IPS-20b (cell line): Measurements from ENCODE around the gene EDC3.
"Not testable (repeated sequence)": the region's sequence is repeated elsewhere in the genome, so short reads cannot be mapped to it uniquely, and the experiment has no call there.

Source experiments
- H3K27ac ChIP-seq: one replicate; pipeline ENCODE4 v1.5.1; 2013; ENCODE audit warnings: low read length
- H3K27me3 ChIP-seq: 2 replicates; pipeline ENCODE4 v1.6.1; 2013; ENCODE audit warnings: mild to moderate bottlenecking, low read length, inconsistent platforms; ENCODE audit not compliant: insufficient read depth
- H3K36me3 ChIP-seq: 2 replicates; pipeline ENCODE4 v1.6.1; 2013; ENCODE audit warnings: low read depth, mild to moderate bottlenecking, inconsistent platforms, low read length, moderate library complexity; ENCODE audit not compliant: insufficient read depth
- H3K4me1 ChIP-seq: 2 replicates; pipeline ENCODE4 v1.6.1; 2013; ENCODE audit warnings: mild to moderate bottlenecking, control low read depth, inconsistent platforms, low read length, moderate library complexity; ENCODE audit not compliant: insufficient read depth
- H3K4me3 ChIP-seq: 2 replicates; pipeline ENCODE4 v1.5.1; 2013; ENCODE audit warnings: mild to moderate bottlenecking, low read length, inconsistent platforms
- H3K9ac ChIP-seq: 2 replicates; pipeline ENCODE4 v1.6.1; 2013; ENCODE audit warnings: low read depth, mild to moderate bottlenecking, inconsistent platforms, low read length, moderate library complexity
- H3K9me3 ChIP-seq: 2 replicates; pipeline ENCODE4 v1.6.1; 2013; ENCODE audit warnings: mild to moderate bottlenecking, low read depth, low read length, inconsistent platforms; ENCODE audit not compliant: insufficient read depth

EDC3 gene

DNA sequence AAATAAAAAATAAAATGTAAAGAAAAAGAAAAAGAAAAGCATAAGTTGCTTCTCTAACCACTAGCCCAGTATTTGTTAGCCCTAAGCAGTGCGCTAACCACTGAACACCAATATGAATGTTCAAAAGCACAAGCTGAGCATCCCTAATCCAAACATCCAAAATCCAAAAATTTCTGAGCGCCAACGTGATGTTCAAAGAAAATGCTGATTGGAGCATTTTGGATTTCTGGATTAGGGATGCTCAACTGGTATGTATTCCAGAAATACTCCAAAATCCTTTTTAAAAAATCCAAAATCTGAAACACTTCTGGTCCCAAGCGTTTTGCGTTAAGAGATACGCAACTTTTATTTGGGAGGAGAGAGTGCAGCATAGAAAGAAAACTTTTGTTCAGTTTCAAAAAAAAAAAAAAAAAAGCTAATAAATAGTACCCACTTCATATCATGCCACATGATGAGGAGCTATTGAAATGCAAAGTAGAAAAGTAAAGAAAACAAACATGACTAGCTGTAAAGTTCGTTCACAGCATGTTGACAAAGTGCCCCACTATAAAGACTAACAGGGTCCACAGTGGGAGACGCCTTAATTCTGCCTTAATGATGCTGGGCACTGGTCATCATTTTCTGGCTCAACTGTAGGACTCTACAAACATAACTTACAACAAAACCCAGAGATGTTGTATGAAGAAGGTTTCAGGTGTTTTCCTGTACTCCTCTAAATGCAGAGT, 32.4 kb downstream of the EDC3 start:
- peaks cover 8% of the 10 kb centered on the region for H3K36me3 ChIP-seq
- no peak overlapping the region for H3K9ac ChIP-seq
- no peak overlapping the region for H3K27ac ChIP-seq
- H3K4me1 ChIP-seq, result no peaks in the 10 kb centered on the region
- H3K9me3 ChIP-seq, result no peaks in the 10 kb centered on the region
- H3K27me3 ChIP-seq, result no peaks in the 10 kb centered on the region
- no peak overlapping the region for H3K4me3 ChIP-seq

DNA sequence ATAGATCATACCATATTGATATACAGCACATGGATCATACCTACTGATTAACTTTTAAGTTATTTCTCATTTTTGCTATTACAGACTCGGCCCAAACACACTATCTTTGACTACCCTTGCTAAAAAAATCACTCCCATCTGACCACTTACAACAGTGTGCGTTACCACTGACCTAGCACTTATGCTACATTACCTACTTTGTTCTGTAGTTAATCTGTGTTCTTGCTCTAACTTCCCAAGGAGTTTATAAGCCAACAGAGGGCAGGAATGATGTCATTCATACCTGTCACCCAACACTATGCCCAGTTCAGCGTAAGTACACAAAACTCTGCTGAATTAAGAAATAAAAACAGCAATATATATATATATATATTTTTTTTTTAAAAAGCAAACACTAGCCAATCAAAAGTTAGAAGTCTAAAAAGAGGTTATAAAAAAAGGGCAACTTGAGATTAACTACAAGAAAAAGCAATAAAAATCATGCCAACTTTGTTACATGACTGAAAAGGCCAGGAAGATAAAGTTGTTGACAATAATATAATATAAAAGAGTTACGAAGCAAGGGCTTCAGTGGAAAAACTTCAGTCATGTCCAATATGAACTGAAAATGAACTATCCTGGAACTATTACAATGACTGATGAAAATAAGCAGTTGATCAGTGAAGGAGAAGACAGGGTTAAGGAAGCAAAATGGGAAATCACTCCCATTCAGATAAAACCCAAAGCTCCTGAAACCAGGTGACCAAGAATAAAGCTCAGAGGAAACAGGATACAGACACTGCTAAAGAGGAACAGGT, 33.6 kb downstream of the EDC3 start:
- no peaks in the 10 kb centered on the region for H3K36me3 ChIP-seq

DNA sequence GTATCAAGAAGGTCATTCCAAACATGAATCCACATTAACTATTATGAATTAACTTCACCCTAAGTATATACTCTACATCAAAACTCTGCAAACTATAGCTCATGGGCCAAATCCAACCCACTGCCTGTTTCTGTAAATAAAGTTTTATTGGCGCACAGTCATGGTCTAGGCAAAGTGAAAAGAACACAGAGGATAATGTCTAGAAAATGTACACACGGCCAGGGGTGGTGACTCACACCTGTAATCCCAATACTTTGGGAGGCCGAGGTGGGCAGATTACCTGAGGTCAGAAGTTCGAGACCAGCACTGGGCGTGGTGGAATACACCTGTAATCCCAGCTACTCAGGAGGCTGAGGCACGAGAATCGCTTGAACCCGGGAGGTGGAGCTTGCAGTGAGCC, 34.5 kb downstream of the EDC3 start:
- H3K36me3 ChIP-seq, result not testable (repeated sequence)

More for the DNA sequence above, 33.6 kb downstream of the EDC3 start:
- no peak overlapping the region for H3K4me3 ChIP-seq
- no peaks in the 10 kb centered on the region for H3K9me3 ChIP-seq
- no peak overlapping the region for H3K27ac ChIP-seq
- no peak overlapping the region for H3K9ac ChIP-seq
- H3K27me3 ChIP-seq, result no peaks in the 10 kb centered on the region
- H3K4me1 ChIP-seq, result no peaks in the 10 kb centered on the region

DNA sequence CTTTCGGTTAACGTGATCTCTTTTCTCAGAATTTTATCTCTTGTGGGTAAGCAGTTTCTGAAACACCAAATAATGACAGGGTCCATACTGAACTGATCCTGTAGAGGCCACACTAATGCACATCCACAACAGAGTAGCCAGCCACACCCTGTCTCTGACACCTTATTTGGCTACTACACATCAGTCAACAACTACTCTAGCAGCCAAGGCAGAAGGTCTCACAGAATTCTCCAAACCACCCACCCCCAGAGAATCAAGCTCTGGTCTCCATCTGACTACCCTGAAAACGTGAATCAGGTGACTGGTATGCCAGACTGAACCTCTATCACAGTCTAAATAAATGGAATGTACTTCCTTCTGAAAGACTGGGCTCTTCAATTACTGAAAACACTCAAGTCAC, 38.0 kb downstream of the EDC3 start:
- Histone ChIP-seq H3K4me1 (no peaks in the 10 kb centered on the region), H3K27me3 (no peaks in the 10 kb centered on the region), H3K36me3 (peaks cover 9% of the 10 kb centered on the region), H3K9ac (no peak overlapping the region), H3K9me3 (no peaks in the 10 kb centered on the region), H3K4me3 (no peak overlapping the region), H3K27ac (no peak overlapping the region)

More for the DNA sequence above, 34.5 kb downstream of the EDC3 start:
- H3K27ac ChIP-seq, H3K27me3 ChIP-seq, H3K9me3 ChIP-seq, H3K4me1 ChIP-seq, H3K9ac ChIP-seq, H3K4me3 ChIP-seq: not testable (repeated sequence)

DNA sequence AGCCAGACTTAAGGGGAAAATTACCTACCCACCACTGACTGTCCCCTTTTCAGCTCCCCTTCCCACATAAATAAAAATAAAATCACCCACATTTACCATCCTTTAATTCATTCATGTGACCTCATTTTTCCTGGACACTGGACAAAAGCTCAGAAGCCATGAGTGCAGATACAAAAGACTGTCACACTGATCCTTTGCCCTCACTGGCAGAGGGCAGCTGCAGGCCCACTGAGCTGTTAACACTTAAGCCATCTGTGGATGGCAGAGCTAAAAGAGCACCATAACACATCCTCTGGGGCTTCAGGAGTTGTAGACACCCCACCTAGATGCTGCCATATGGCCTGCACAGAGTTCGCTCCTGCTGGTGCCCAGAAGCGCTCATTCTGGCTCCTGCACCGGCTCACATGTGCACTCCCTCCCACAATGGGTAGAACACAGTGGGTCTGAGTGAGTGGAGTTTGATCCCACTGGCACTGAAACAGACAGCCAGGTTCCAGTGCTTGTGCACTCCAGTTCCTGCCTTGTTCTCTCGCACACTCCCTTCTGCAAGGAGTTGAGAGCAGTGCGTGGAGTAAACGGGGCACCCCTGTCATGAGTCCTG, 38.8 kb downstream of the EDC3 start:
- H3K27me3 ChIP-seq, result no peaks in the 10 kb centered on the region
- H3K4me3 ChIP-seq, result no peak overlapping the region
- no peaks in the 10 kb centered on the region for H3K4me1 ChIP-seq
- H3K9me3 ChIP-seq, result no peaks in the 10 kb centered on the region
- no peak overlapping the region for H3K27ac ChIP-seq
- peaks cover 9% of the 10 kb centered on the region for H3K36me3 ChIP-seq
- H3K9ac ChIP-seq, result no peak overlapping the region

DNA sequence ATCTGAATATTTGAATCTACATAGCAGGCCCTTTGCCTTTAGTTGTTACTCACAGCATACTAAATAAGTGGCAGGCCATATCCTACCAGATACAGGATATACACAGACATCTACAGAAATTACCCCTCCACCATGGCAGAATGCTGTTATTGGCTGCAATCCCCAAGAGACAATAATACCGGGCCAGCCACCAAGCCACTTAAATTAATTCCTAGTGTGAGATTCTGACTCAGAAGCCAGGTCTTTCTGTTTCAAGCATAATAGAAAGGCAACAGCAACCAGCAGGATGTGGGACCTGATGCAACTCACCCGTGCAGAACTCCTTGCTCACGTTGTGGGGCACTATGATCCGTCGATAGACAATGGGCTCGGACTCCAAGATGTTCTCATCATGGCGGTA, 40.4 kb downstream of the EDC3 start:
- H3K27me3 ChIP-seq, result no peaks in the 10 kb centered on the region
- no peaks in the 10 kb centered on the region for H3K4me1 ChIP-seq
- H3K4me3 ChIP-seq, result no peak overlapping the region
- H3K9ac ChIP-seq, result no peak overlapping the region
- H3K36me3 ChIP-seq, result peaks cover 9% of the 10 kb centered on the region
- H3K9me3 ChIP-seq, result no peaks in the 10 kb centered on the region
- H3K27ac ChIP-seq, result no peak overlapping the region

DNA sequence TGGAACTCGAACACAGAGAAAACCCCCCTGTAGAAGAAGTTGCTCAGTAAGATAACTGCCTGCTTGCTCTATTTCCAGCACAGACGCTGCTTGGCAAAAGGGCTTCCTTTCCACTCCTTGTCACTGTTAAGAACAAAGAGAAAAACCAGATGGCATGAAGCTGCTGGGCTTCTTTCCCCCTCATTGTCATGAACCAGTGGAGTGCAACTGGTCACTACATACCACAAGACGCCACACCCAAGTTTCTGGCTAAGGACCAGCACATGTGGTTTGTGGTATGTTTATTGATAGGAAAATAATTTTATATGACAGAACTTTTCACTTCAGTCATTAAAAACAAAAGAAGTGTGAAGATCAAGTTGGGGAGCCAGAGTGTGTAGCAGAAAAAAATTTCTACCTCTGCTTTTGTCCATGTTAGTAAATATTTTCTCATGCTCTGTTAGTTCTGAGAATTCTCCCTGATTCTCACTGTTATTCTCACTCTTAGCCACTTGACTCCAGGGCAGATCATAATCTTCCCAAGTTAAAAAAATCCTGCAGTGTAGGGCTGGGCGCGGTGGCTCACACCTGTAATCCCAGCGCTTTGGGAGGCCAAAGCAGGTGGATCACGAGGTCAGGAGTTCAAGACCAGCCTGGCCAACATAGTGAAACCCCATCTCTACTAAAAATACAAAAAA, 42.3 kb downstream of the EDC3 start:
- peaks cover 9% of the 10 kb centered on the region for H3K36me3 ChIP-seq
- H3K27ac ChIP-seq, result no peak overlapping the region

DNA sequence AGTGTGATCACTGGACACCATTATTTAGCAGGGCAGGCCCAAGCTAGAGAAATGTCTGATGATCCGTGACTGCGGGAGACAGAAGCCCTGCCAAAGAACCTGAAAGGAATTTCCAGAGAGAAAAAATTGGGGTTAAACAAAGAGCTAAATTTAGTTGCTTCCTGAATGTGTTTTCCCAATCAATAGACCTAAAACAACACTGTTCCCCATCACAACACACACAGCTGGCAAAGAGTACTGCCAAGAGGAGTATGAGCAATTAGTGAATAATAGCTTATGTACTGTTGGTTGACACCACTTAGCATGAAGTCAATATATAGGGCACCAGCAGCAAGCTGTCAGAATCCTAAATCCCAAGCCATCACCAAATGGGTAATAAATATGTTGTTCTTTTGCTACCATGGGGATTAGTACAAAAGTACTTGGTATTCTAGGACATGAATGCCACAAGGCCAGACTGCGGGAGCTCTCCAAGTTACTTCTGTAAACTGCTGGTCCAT, 44.5 kb downstream of the EDC3 start:
- Histone ChIP-seq H3K9ac (no peak overlapping the region), H3K4me1 (no peaks in the 10 kb centered on the region), H3K4me3 (no peak overlapping the region), H3K27ac (no peak overlapping the region), H3K9me3 (no peaks in the 10 kb centered on the region), H3K36me3 (peaks cover 9% of the 10 kb centered on the region), H3K27me3 (no peaks in the 10 kb centered on the region)

More for the DNA sequence above, 42.3 kb downstream of the EDC3 start:
- no peaks in the 10 kb centered on the region for H3K4me1 ChIP-seq
- no peaks in the 10 kb centered on the region for H3K9me3 ChIP-seq
- no peak overlapping the region for H3K4me3 ChIP-seq
- no peaks in the 10 kb centered on the region for H3K27me3 ChIP-seq
- H3K9ac ChIP-seq, result no peak overlapping the region

DNA sequence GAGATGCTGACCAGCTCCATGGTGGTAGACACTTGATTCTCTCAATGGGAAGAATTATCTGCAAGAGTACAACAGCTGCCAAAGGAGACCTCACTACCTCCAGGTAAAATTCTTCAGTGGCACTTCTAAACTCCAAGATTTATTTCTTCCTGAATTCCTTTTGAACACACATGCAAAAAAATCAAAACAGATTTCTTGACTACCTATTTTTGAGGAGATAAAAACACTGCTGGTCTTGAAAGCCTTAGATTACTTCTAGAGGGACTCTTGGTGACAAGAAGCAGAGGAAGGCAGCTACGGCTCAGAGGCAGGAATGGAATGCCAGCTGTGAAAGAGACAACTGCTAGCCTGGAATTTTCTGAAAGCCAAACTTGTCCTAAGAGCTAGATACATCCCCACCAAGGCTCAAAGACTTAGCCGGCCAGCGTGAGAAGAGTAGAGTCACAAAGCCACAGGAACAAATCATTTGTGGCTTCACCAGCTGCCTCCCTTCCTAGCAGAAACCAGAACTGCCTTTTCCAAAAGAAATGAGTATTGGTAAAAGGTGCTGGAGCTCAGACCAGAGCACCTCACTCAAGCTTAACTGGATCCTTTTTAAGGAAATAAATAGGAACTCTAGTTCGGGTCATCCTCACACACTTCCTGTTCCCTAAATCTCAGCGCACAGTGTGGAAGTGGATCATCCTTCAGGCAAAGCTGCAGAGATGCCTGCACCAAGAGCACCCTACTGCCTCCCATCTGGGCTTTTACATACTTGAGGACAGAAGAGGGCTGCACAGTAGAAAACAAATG, 47.6 kb downstream of the EDC3 start:
- no peaks in the 10 kb centered on the region for H3K27me3 ChIP-seq
- H3K4me3 ChIP-seq, result no peak overlapping the region
- no peaks in the 10 kb centered on the region for H3K9me3 ChIP-seq
- H3K9ac ChIP-seq, result no peak overlapping the region
- H3K27ac ChIP-seq, result no peak overlapping the region
- H3K4me1 ChIP-seq, result peaks cover 3% of the 10 kb centered on the region; the same call in 1 of the 2 replicates
- H3K36me3 ChIP-seq, result peaks cover 5% of the 10 kb centered on the region; the same call in 1 of the 2 replicates

DNA sequence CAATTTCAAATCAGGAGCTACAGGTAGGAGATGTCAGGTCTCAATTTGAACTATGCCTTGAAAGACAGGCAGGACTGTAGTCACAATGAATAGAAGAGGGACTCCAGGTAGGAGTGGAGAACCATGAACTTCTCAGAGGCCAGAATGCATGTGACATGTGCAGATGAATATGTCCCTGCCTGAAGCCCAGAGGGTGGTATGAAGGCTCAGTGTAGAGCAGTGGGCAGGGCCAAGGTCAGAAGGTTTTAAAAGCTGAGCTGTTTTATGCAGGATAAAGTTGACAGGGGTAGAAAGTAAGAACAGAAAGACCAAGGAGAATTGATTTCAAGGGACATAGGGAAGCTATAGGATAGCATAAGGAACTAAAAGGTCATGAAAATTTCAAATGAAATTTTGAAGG, 49.3 kb downstream of the EDC3 start:
- no peak overlapping the region for H3K27ac ChIP-seq
- no peaks in the 10 kb centered on the region for H3K9me3 ChIP-seq
- peaks cover 15% of the 10 kb centered on the region for H3K4me1 ChIP-seq
- no peak overlapping the region for H3K9ac ChIP-seq
- no peak overlapping the region for H3K4me3 ChIP-seq
- peaks cover 5% of the 10 kb centered on the region; the same call in 1 of the 2 replicates for H3K36me3 ChIP-seq
- no peaks in the 10 kb centered on the region for H3K27me3 ChIP-seq
